ENCODE data around the gene TESK1.

The TESK1 gene

GRCh38 chr9:35557320-35557719 is 47.7 kb upstream of the TESK1 start:
- Histone ChIP-seq H3K4me2 (ENCODE audit: low read depth, low read length, poor library complexity, severe bottlenecking) (no peak overlapping the region), H3K79me2 (ENCODE audit: insufficient read depth, low read length) (no peaks in the 10 kb centered on the region), H3K27ac (ENCODE audit: low read depth, low read length) (no peak overlapping the region), H4K20me1 (ENCODE audit: low read depth, low read length) (no peaks in the 10 kb centered on the region), H3K36me3 (ENCODE audit: low read length) (no peaks in the 10 kb centered on the region), H3K4me3 (ENCODE audit: insufficient read depth, low read length, poor library complexity, severe bottlenecking) (no peak overlapping the region), H3K9me3 (ENCODE audit: insufficient read depth, low read length) (no peaks in the 10 kb centered on the region), H3F3A (ENCODE audit: insufficient read depth) (no peaks in the 10 kb centered on the region), H3K9ac (ENCODE audit: low read length) (no peak overlapping the region), H3K27me3 (ENCODE audit: low read length) (no peaks in the 10 kb centered on the region), H3K9me2 (replicated peaks; ENCODE audit: insufficient read depth, low read length) (no peaks in the 10 kb centered on the region), H2AFZ (ENCODE audit: low read depth, low read length, severe bottlenecking) (no peak overlapping the region)
- TF ChIP-seq, protein P1, sequence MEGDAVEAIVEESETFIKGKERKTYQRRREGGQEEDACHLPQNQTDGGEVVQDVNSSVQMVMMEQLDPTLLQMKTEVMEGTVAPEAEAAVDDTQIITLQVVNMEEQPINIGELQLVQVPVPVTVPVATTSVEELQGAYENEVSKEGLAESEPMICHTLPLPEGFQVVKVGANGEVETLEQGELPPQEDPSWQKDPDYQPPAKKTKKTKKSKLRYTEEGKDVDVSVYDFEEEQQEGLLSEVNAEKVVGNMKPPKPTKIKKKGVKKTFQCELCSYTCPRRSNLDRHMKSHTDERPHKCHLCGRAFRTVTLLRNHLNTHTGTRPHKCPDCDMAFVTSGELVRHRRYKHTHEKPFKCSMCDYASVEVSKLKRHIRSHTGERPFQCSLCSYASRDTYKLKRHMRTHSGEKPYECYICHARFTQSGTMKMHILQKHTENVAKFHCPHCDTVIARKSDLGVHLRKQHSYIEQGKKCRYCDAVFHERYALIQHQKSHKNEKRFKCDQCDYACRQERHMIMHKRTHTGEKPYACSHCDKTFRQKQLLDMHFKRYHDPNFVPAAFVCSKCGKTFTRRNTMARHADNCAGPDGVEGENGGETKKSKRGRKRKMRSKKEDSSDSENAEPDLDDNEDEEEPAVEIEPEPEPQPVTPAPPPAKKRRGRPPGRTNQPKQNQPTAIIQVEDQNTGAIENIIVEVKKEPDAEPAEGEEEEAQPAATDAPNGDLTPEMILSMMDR (IDR thresholded peaks at IDR 0.05; ENCODE audit: insufficient read depth, low read length, poor library complexity, severe bottlenecking): no peak
- TF ChIP-seq EZH2phosphoT487 (conservative IDR thresholded peaks at IDR 0.05; ENCODE audit: low read length): no peak

DNA sequence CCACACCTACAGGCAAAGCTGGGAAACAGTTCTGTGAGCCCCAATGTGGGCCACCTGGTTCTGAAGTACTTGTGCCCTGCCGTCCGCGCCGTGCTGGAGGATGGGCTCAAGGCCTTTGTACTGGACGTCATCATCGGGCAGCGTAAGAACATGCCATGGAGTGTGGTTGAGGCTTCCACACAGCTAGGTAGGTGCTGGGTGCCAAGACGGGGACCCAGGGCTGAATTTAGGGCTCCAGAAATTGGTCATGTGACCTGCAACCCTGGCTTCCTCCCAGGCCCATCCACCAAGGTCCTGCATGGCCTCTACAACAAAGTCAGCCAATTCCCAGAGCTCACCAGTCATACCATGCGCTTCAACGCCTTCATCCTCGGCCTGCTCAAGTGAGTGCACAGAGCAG is 46.9 kb upstream of the TESK1 start:
- no peaks in the 10 kb centered on the region for H3K79me2 ChIP-seq (ENCODE audit: insufficient read depth, low read length)
- no peak overlapping the region for H3K4me2 ChIP-seq (ENCODE audit: low read depth, low read length, poor library complexity, severe bottlenecking)
- no peaks in the 10 kb centered on the region for H3K9me3 ChIP-seq (ENCODE audit: insufficient read depth, low read length)
- H2AFZ ChIP-seq (ENCODE audit: low read depth, low read length, severe bottlenecking): no peak overlapping the region
- H3K9me2 ChIP-seq (replicated peaks; ENCODE audit: insufficient read depth, low read length): no peaks in the 10 kb centered on the region
- H3K36me3 ChIP-seq (ENCODE audit: low read length): no peaks in the 10 kb centered on the region
- H3K4me3 ChIP-seq (ENCODE audit: insufficient read depth, low read length, poor library complexity, severe bottlenecking): no peak overlapping the region
- H4K20me1 ChIP-seq (ENCODE audit: low read depth, low read length): no peaks in the 10 kb centered on the region
- H3K27me3 ChIP-seq (ENCODE audit: low read length): no peaks in the 10 kb centered on the region
- no peak overlapping the region for H3K27ac ChIP-seq (ENCODE audit: low read depth, low read length)
- H3F3A ChIP-seq (ENCODE audit: insufficient read depth): no peaks in the 10 kb centered on the region
- TF ChIP-seq EZH2phosphoT487 (conservative IDR thresholded peaks at IDR 0.05; ENCODE audit: low read length): no peak
- TF ChIP-seq, protein P1 (IDR thresholded peaks at IDR 0.05; ENCODE audit: insufficient read depth, low read length, poor library complexity, severe bottlenecking): no peak
- H3K9ac ChIP-seq (ENCODE audit: low read length): no peak overlapping the region

GRCh38 chr9:35559792-35560530 is 45.1 kb upstream of the TESK1 start:
- no peaks in the 10 kb centered on the region for H3K9me3 ChIP-seq (ENCODE audit: insufficient read depth, low read length)
- no peaks in the 10 kb centered on the region for H3K79me2 ChIP-seq (ENCODE audit: insufficient read depth, low read length)
- H3K4me3 ChIP-seq (ENCODE audit: insufficient read depth, low read length, poor library complexity, severe bottlenecking): no peak overlapping the region
- no peak overlapping the region for H3K27ac ChIP-seq (ENCODE audit: low read depth, low read length)
- H3K4me2 ChIP-seq (ENCODE audit: low read depth, low read length, poor library complexity, severe bottlenecking): no peak overlapping the region
- H2AFZ ChIP-seq (ENCODE audit: low read depth, low read length, severe bottlenecking): no peak overlapping the region
- no peaks in the 10 kb centered on the region for H3K36me3 ChIP-seq (ENCODE audit: low read length)
- TF ChIP-seq, protein P1 (IDR thresholded peaks at IDR 0.05; ENCODE audit: insufficient read depth, low read length, poor library complexity, severe bottlenecking): no peak
- no peak for TF ChIP-seq EZH2phosphoT487 (conservative IDR thresholded peaks at IDR 0.05; ENCODE audit: low read length)
- no peaks in the 10 kb centered on the region for H3F3A ChIP-seq (ENCODE audit: insufficient read depth)
- no peaks in the 10 kb centered on the region for H3K27me3 ChIP-seq (ENCODE audit: low read length)
- no peaks in the 10 kb centered on the region for H4K20me1 ChIP-seq (ENCODE audit: low read depth, low read length)
- no peak overlapping the region for H3K9ac ChIP-seq (ENCODE audit: low read length)
- H3K9me2 ChIP-seq (replicated peaks; ENCODE audit: insufficient read depth, low read length): no peaks in the 10 kb centered on the region
